Activated CD4-positive, CD25-positive, alpha-beta regulatory T cell (primary cell): Measurements from ENCODE around the gene TTN.

ENCODE experiments used
- DNase-seq, 4 experiments: peaks; one replicate each; lab custom pipeline; 2025; lab: John Stamatoyannopoulos, UW

The TTN gene

GRCh38 chr2:178807227-178808008 is at the start of gene TTN:
TTN (minus strand) TSS chr2:178807423; CDS start chr2:178804642, 2,781 bp downstream.
- DNase-seq = no peak

- DNase-seq = no peak
These were observed 47.9 kb upstream of the TTN start for GRCh38 chr2:178855151-178855550.

- DNase-seq = no peak
These were observed 41.1 kb upstream of the TTN start for GRCh38 chr2:178848335-178848734.

GRCh38 chr2:178846458-178846802 is 39.2 kb upstream of the TTN start:
- DNase-seq = no peak

DNA sequence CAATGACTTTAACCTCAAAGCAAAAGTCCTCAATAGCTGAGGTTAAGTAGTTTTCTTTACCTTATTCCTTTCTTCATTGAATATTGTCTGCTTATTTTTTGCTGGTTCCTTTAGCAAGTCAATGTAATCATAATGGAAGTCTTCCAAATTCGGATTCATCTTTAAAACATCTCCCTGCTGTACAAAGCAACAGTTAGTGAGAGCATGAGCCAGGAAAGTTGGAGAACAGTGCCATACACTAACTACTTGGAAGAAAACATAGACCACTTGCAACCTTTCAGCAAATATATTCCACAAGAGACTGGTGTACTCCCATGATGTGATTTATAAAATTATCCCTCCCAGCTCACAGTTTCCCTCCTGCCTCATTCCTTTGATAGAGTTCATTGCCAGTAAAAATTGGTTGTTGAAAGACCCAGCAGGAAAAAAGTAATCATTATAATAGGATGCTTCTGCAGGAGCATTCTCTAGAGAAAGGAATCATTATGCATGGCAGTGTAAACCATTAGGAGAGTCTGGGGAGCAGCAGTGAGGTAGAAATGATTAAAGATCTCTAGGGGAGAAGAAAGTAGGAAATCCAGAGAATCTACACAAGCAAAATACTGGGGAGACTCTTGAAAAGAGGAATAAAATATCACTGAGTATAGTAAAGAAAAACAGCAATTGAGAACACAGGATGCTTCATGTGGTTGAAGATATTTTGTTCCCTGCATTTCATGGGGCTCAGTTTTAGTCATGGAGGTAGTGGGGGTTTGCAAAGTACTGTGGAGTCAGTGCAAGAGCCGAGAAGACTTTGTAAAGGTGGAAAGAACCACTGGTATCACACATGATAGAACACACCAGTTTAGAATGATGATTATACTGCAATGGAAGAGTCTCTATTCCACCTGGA is 38.6 kb upstream of the TTN start:
- no peak for DNase-seq

- no peak for DNase-seq
These were observed 37.5 kb upstream of the TTN start for GRCh38 chr2:178844701-178845100.

DNA sequence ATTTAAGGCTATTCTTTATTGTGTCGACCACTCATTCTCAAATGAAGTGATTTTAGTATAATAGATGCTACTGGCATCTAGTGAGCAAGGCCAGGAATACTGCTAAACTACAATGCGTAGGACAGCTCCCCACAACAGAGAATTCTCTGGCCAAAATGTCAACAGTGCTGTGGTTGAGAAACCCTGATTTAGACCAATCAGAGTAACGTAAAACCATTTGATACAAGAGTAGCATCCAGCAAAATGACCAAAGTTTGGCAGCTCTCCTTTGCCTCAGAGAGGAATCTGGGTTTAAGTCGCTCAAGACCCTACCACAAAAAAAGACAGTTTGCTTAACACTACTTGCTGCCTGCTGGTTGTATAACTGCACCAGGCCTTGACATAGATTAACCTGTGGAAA is 37.0 kb upstream of the TTN start:
- no peak for DNase-seq

DNA sequence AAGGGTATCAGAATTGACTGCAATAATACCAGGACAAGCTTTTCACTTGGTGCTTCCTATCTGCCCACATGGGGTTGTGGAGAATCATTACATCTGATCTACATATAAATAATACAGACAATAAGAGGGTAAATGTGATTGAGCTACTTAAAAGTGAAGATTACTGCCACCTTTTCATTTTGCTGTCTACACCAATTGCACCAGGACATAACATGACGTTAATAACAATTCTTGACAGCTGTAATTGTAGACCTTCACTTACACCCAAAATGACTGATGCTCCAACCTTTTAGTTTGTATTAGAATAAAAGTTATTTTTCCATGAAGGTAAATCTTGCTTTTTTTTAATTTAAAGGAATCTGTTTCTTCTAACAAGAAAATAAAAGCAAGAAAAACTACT is 36.5 kb upstream of the TTN start:
- no peak for DNase-seq

GRCh38 chr2:178836807-178837206 is 29.6 kb upstream of the TTN start:
- no peak for DNase-seq

- DNase-seq = no peak
These were observed 26.9 kb upstream of the TTN start for GRCh38 chr2:178834086-178834485.

DNA sequence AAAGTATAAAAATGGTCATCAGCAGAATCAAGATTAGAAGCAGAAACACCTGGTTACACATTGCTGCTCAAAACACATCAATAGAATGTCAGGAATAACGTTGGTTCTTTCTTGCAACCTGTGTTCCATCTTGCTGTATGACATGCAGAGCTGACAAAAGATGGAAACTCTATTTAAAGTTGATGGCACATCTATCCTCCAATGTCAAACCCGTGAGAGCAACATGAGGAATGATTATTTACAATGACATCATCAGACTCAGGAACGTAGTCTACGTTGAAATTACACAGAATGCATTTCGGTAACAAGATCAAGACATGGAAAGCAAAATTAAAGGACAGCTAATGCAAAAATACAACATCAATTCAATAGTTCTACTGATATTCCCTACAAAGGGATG is 26.2 kb upstream of the TTN start:
- DNase-seq = no peak

DNA sequence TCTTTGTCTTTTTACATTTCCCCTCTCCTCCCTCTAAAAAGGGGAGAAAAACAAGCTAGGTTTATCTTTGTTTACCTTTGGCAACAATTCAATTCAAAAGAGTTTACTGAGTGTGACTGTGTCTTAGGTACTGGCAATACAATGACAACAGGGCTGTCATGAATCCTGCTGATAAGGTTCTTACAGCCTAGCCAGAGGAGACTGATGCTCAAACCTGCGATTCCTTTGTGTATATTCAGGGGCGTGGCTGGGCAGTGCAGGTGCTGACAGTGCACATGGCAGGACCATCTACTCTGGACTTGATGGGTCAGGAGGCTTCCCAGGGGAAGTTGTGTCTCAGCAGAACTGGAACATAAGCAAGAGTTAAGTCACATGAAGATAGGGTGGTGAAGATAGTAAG is 23.2 kb upstream of the TTN start:
- DNase-seq = no peak

- no peak for DNase-seq
These were observed 22.8 kb upstream of the TTN start for GRCh38 chr2:178829981-178830380.

GRCh38 chr2:178829299-178829960 is 22.2 kb upstream of the TTN start:
- no peak for DNase-seq

GRCh38 chr2:178828486-178828881 is 21.3 kb upstream of the TTN start:
- no peak for DNase-seq

DNA sequence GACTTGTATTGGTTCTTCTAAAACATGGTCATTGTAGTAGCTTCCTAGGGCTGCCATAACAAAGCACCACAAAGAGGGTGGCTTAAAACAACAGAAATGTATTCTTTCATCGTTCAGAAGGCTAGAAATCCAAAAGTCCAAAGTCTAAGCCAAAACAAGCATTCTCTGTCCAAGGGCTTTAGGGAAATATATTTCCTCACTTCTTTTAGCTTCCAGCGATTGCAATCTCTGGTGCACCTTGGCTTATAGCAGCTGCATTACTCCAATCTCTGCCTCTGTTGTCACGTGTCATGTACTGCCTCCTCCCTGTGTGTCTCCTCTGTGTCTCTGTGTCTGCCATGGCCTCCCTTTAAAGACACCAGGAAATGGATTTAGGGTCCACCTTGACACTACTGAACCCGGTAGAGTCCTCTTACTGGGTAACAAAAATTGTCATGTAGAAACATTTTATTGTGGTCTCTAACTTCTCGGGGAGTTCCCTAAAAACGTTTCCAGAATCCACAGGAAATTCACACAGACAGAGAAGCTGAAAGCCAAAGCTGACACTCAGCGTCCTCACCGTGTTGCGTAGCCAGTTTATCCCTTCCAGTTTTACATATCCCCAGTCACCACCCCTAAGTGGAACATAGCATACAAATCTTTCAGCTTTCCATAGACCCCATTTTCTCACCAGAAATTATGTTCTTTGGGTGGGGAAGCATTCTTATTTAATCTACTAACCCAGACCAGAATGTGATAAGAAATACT is 20.7 kb upstream of the TTN start:
- no peak for DNase-seq

GRCh38 chr2:178827111-178827510 is 19.9 kb upstream of the TTN start:
- DNase-seq = no peak

DNA sequence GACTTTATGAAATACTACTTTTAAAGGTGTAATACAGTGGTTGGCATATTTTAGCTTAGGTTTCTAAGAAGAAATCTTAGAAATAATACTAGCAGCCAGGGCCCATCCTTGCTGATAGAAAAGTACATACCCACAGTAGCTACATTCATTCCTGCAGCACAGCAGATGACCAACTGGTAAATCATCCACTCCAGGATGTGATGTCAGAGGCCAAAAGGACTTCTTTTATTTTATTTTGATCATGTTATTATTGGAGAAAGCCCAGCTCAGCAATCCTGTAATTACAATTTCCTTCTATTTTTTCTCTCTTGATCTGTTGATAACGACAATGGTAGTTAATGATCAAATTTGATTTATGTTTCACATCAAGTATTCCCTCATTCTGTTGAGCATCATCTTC is 18.0 kb upstream of the TTN start:
- DNase-seq = no peak

- no peak for DNase-seq
These were observed 17.0 kb upstream of the TTN start for GRCh38 chr2:178824181-178824580.

GRCh38 chr2:178819992-178820391 is 12.8 kb upstream of the TTN start:
- no peak for DNase-seq

- DNase-seq = no peak
These were observed 12.1 kb upstream of the TTN start for GRCh38 chr2:178819147-178819875.
